ENCODE data around the gene IFIH1.

The IFIH1 gene

GRCh38 chr2:162261032-162261945 is 57.2 kb downstream of the IFIH1 start:
- Histone ChIP-seq H3K27me3 (replicated peaks in 2 of 5; ENCODE audit: control insufficient read depth in 4 of 5, insufficient read depth in 5 of 5, low read length in 4 of 5) (no peaks in the 10 kb centered on the region), H3K9me3 (ENCODE audit: control extremely low read depth in 1 of 5, control insufficient read depth in 4 of 5, insufficient read depth in 2 of 5, low read depth in 1 of 5, low read length in 4 of 5) (no peaks in the 10 kb centered on the region), H3K27ac (ENCODE audit: insufficient read depth in 1 of 2, low read depth in 1 of 2, low read length in 2 of 2, poor library complexity in 1 of 2, severe bottlenecking in 2 of 2) (no peak overlapping the region), H3K36me3 (ENCODE audit: control insufficient read depth in 4 of 4, insufficient read depth in 4 of 4, low read length in 3 of 4) (peaks cover 5 to 8% (median 7%) of the 10 kb centered on the region in 4 experiments), H3K4me1 (ENCODE audit: control extremely low read depth in 1 of 4, control insufficient read depth in 4 of 4, insufficient read depth in 4 of 4, low read length in 3 of 4) (peaks cover 5 to 14% (median 8%) of the 10 kb centered on the region in 4 experiments), H3K4me3 (ENCODE audit: control insufficient read depth in 1 of 7, extremely low read depth in 1 of 7, insufficient read depth in 4 of 7, low read depth in 2 of 7, low read length in 6 of 7) (no peak overlapping the region)
- 64% methylated on average over 3 of the region's 4 CpGs for WGBS (ENCODE audit: insufficient coverage)
- peak in 2 of 3 donors; percentile 28 to 41 for DNase-seq
- ChIA-PET POLR2A (no interaction called here), CTCF (interaction anchor here (0.9 kb wide), 1 partner anchor 15 kb away, joined by 3 read pairs; no protein-coding TSS in a partner anchor)

DNA sequence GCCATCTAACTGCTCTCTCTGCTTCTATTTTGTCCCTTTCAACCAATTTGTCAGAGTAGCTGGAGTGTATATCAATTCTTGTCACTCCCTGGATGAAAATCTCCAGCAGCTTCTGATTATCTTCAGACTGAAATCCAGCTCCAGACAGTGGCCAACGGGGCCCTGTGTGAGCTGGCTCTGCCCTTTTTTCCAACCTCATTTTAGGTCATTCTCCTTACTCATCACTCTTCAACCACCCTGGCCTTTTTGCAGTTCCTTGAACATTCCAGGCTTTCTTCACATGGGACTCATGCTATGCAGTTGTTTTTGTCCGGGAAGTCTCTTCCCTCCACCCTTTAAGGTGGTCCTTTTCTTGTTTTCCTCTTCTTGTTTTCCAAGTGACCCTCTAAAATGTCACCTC is 59.8 kb downstream of the IFIH1 start:
- no peak overlapping the region for H3K4me3 ChIP-seq (ENCODE audit: control insufficient read depth in 1 of 7, extremely low read depth in 1 of 7, insufficient read depth in 4 of 7, low read depth in 2 of 7, low read length in 6 of 7)
- WGBS (ENCODE audit: insufficient coverage), result 95% methylated on average over 2 of the region's 2 CpGs
- peaks cover 5 to 14% (median 8%) of the 10 kb centered on the region in 4 experiments for H3K4me1 ChIP-seq (ENCODE audit: control extremely low read depth in 1 of 4, control insufficient read depth in 4 of 4, insufficient read depth in 4 of 4, low read length in 3 of 4)
- no peaks in the 10 kb centered on the region for H3K36me3 ChIP-seq (ENCODE audit: control insufficient read depth in 4 of 4, insufficient read depth in 4 of 4, low read length in 3 of 4)
- no peak overlapping the region for H3K27ac ChIP-seq (ENCODE audit: insufficient read depth in 1 of 2, low read depth in 1 of 2, low read length in 2 of 2, poor library complexity in 1 of 2, severe bottlenecking in 2 of 2)
- DNase-seq, result no peak
- ChIA-PET POLR2A (no interaction called here), CTCF (no interaction called here)
- H3K27me3 ChIP-seq (replicated peaks in 2 of 5; ENCODE audit: control insufficient read depth in 4 of 5, insufficient read depth in 5 of 5, low read length in 4 of 5), result no peaks in the 10 kb centered on the region
- no peaks in the 10 kb centered on the region for H3K9me3 ChIP-seq (ENCODE audit: control extremely low read depth in 1 of 5, control insufficient read depth in 4 of 5, insufficient read depth in 2 of 5, low read depth in 1 of 5, low read length in 4 of 5)

DNA sequence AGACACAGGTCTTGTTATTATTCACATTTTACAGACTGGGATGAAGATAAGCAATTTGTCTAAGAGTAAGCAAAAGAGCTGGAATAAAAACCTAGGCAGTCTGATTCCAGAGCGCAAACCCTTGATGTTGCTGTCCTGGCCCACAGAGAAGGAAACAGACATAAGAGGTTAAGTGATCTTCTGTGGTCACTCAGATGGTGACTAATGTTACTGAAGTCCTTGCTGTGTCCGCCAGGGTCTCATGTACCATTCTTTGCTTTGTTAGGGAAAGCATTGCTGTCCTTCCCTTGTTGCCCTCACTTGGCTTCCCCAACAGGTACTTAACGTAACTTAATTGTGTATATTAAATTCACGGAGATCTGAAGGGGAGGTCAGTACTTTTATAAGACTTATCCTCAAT is 60.3 kb downstream of the IFIH1 start:
- ChIA-PET POLR2A (no interaction called here), CTCF (no interaction called here)
- 89% methylated on average over 3 of the region's 4 CpGs for WGBS (ENCODE audit: insufficient coverage)

DNA sequence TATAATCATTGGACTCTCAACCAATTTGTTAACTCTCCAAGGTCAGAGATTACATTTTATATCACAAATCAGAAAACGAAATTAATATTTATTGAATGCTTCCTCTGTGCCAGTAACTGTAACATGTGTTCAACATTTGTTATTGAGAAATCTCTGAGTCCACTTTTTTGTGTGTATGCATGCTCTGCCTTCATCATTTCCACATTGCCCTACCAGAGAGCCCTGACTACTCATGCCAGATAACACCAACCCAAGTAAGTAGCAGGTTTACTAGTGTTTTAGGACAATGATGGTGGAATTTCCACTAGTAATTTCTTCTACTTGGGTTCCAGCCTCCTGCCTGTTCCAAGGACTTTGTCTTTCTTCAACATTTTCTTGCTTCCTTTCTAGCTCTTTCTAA is 61.1 kb downstream of the IFIH1 start:
- Histone ChIP-seq H3K9me3 (ENCODE audit: control extremely low read depth in 1 of 5, control insufficient read depth in 4 of 5, insufficient read depth in 2 of 5, low read depth in 1 of 5, low read length in 4 of 5) (no peaks in the 10 kb centered on the region), H3K36me3 (ENCODE audit: control insufficient read depth in 4 of 4, insufficient read depth in 4 of 4, low read length in 3 of 4) (no peaks in the 10 kb centered on the region), H3K4me1 (ENCODE audit: control extremely low read depth in 1 of 4, control insufficient read depth in 4 of 4, insufficient read depth in 4 of 4, low read length in 3 of 4) (peaks cover 5 to 14% (median 8%) of the 10 kb centered on the region in 4 experiments), H3K27ac (ENCODE audit: insufficient read depth in 1 of 2, low read depth in 1 of 2, low read length in 2 of 2, poor library complexity in 1 of 2, severe bottlenecking in 2 of 2) (no peak overlapping the region), H3K27me3 (replicated peaks in 2 of 5; ENCODE audit: control insufficient read depth in 4 of 5, insufficient read depth in 5 of 5, low read length in 4 of 5) (no peaks in the 10 kb centered on the region), H3K4me3 (ENCODE audit: control insufficient read depth in 1 of 7, extremely low read depth in 1 of 7, insufficient read depth in 4 of 7, low read depth in 2 of 7, low read length in 6 of 7) (no peak overlapping the region)
- no peak for DNase-seq
- no CpG with 5 or more reads among the region's 1 CpG for WGBS (ENCODE audit: insufficient coverage)
- POLR2A ChIA-PET, result no interaction called here
- CTCF ChIA-PET, result no interaction called here

More for the DNA sequence above, 60.3 kb downstream of the IFIH1 start:
- no peak overlapping the region for H3K27ac ChIP-seq (ENCODE audit: insufficient read depth in 1 of 2, low read depth in 1 of 2, low read length in 2 of 2, poor library complexity in 1 of 2, severe bottlenecking in 2 of 2)
- no peaks in the 10 kb centered on the region for H3K27me3 ChIP-seq (replicated peaks in 2 of 5; ENCODE audit: control insufficient read depth in 4 of 5, insufficient read depth in 5 of 5, low read length in 4 of 5)
- no peak overlapping the region for H3K4me3 ChIP-seq (ENCODE audit: control insufficient read depth in 1 of 7, extremely low read depth in 1 of 7, insufficient read depth in 4 of 7, low read depth in 2 of 7, low read length in 6 of 7)
- H3K36me3 ChIP-seq (ENCODE audit: control insufficient read depth in 4 of 4, insufficient read depth in 4 of 4, low read length in 3 of 4), result no peaks in the 10 kb centered on the region
- H3K4me1 ChIP-seq (ENCODE audit: control extremely low read depth in 1 of 4, control insufficient read depth in 4 of 4, insufficient read depth in 4 of 4, low read length in 3 of 4), result peaks cover 5 to 14% (median 8%) of the 10 kb centered on the region in 4 experiments
- no peak for DNase-seq
- H3K9me3 ChIP-seq (ENCODE audit: control extremely low read depth in 1 of 5, control insufficient read depth in 4 of 5, insufficient read depth in 2 of 5, low read depth in 1 of 5, low read length in 4 of 5), result no peaks in the 10 kb centered on the region

DNA sequence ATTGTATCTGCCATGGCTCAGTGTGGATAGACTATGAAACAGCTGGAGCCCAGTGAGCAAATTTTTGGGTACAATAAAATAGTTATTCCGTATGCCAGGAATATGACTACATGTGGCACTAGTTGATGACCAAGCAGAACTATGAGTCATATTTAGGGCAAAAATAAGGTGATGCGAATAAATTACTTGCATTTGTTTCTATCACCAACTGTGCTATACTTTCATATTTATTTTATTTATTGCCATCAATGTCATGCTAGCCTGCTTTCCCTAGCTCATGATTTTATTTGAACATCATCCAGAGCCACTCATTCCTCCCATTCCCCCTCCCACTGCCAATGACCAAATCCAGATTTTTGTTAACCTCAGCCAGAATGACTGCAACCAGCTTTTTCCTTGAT is 61.9 kb downstream of the IFIH1 start:
- ChIA-PET CTCF (interaction anchor here (1.2 to 1.4 kb wide), 2 partner anchors 15 to 16 kb away, joined by 3 read pairs; no protein-coding TSS in a partner anchor), POLR2A (no interaction called here)
- H3K27me3 ChIP-seq (replicated peaks in 2 of 5; ENCODE audit: control insufficient read depth in 4 of 5, insufficient read depth in 5 of 5, low read length in 4 of 5), result no peaks in the 10 kb centered on the region
- H3K27ac ChIP-seq (ENCODE audit: insufficient read depth in 1 of 2, low read depth in 1 of 2, low read length in 2 of 2, poor library complexity in 1 of 2, severe bottlenecking in 2 of 2), result no peak overlapping the region
- H3K4me3 ChIP-seq (ENCODE audit: control insufficient read depth in 1 of 7, extremely low read depth in 1 of 7, insufficient read depth in 4 of 7, low read depth in 2 of 7, low read length in 6 of 7), result no peak overlapping the region
- peaks cover under 1 to 9% (median 3%) of the 10 kb centered on the region in 4 experiments for H3K4me1 ChIP-seq (ENCODE audit: control extremely low read depth in 1 of 4, control insufficient read depth in 4 of 4, insufficient read depth in 4 of 4, low read length in 3 of 4)
- 100% methylated on average over 1 of the region's 2 CpGs for WGBS (ENCODE audit: insufficient coverage)
- no peak for DNase-seq
- H3K9me3 ChIP-seq (ENCODE audit: control extremely low read depth in 1 of 5, control insufficient read depth in 4 of 5, insufficient read depth in 2 of 5, low read depth in 1 of 5, low read length in 4 of 5), result no peaks in the 10 kb centered on the region
- H3K36me3 ChIP-seq (ENCODE audit: control insufficient read depth in 4 of 4, insufficient read depth in 4 of 4, low read length in 3 of 4), result no peaks in the 10 kb centered on the region

DNA sequence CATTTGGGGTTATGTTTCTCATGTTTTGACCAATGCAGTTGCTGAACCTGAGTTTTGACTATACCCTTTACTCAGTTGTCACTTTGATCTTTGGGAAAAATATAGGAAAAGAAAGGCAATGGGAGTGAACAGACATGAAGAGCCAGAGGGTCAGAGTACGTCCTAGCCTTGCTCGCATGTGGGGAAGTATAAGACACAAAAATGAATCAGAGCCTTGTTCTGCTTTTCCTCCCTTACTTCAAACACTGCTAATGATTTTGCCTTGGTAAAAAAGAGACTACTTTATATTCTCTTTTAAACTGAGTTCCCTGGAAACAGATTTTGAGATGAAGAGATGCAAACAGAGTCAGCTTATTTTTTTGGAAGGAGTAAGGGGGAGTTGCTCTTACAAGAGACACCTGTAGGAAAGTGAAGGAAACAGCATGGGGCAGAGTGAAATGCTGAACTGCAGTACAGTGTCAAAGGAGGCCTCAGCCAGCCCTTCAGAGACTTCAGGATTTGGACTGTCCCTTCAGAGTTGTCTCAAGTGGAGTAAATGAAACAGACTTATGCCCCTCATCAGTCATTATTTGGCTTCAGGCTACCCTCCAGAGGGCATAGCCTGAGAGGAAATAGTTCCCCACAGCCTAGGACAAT is 64.1 kb downstream of the IFIH1 start:
- Histone ChIP-seq H3K4me3 (ENCODE audit: control insufficient read depth in 1 of 7, extremely low read depth in 1 of 7, insufficient read depth in 4 of 7, low read depth in 2 of 7, low read length in 6 of 7) (no peak overlapping the region), H3K27me3 (replicated peaks in 2 of 5; ENCODE audit: control insufficient read depth in 4 of 5, insufficient read depth in 5 of 5, low read length in 4 of 5) (no peaks in the 10 kb centered on the region), H3K36me3 (ENCODE audit: control insufficient read depth in 4 of 4, insufficient read depth in 4 of 4, low read length in 3 of 4) (no peaks in the 10 kb centered on the region), H3K27ac (ENCODE audit: insufficient read depth in 1 of 2, low read depth in 1 of 2, low read length in 2 of 2, poor library complexity in 1 of 2, severe bottlenecking in 2 of 2) (no peak overlapping the region), H3K9me3 (ENCODE audit: control extremely low read depth in 1 of 5, control insufficient read depth in 4 of 5, insufficient read depth in 2 of 5, low read depth in 1 of 5, low read length in 4 of 5) (peaks cover 0 to 6% (median 0%) of the 10 kb centered on the region in 5 experiments), H3K4me1 (ENCODE audit: control extremely low read depth in 1 of 4, control insufficient read depth in 4 of 4, insufficient read depth in 4 of 4, low read length in 3 of 4) (no peaks in the 10 kb centered on the region)
- no CpG with 5 or more reads among the region's 2 CpGs for WGBS (ENCODE audit: insufficient coverage)
- ChIA-PET CTCF (no interaction called here), POLR2A (no interaction called here)
- DNase-seq, result no peak

DNA sequence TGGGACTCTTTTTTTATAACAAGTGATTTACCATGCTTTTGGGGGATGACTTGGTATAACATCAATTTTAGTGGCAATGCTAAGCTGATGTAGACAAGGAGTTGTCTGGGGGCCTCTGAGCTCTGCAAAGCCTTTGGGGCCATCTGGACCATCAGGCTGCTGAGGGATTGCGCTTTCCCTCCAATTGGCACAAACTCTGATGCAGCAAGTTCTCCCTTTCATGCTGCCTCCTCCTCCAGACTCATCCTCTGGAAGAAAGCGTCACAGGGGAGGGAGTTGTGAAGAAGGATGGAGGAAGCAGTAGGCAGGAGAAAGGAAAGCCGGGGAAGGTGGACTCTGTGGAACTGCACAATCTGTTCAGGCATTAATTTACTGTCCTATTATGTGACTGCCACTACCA is 65.0 kb downstream of the IFIH1 start:
- ChIA-PET POLR2A (no interaction called here), CTCF (no interaction called here)
- H3K27ac ChIP-seq (ENCODE audit: insufficient read depth in 1 of 2, low read depth in 1 of 2, low read length in 2 of 2, poor library complexity in 1 of 2, severe bottlenecking in 2 of 2), result no peak overlapping the region
- WGBS (ENCODE audit: insufficient coverage), result no CpG with 5 or more reads among the region's 3 CpGs
- no peaks in the 10 kb centered on the region for H3K4me1 ChIP-seq (ENCODE audit: control extremely low read depth in 1 of 4, control insufficient read depth in 4 of 4, insufficient read depth in 4 of 4, low read length in 3 of 4)
- no peaks in the 10 kb centered on the region for H3K36me3 ChIP-seq (ENCODE audit: control insufficient read depth in 4 of 4, insufficient read depth in 4 of 4, low read length in 3 of 4)
- H3K27me3 ChIP-seq (replicated peaks in 2 of 5; ENCODE audit: control insufficient read depth in 4 of 5, insufficient read depth in 5 of 5, low read length in 4 of 5), result no peaks in the 10 kb centered on the region
- DNase-seq, result no peak
- peaks cover 0 to 6% (median 0%) of the 10 kb centered on the region in 5 experiments for H3K9me3 ChIP-seq (ENCODE audit: control extremely low read depth in 1 of 5, control insufficient read depth in 4 of 5, insufficient read depth in 2 of 5, low read depth in 1 of 5, low read length in 4 of 5)
- H3K4me3 ChIP-seq (ENCODE audit: control insufficient read depth in 1 of 7, extremely low read depth in 1 of 7, insufficient read depth in 4 of 7, low read depth in 2 of 7, low read length in 6 of 7), result no peak overlapping the region

Measured in common myeloid progenitor, CD34-positive (primary cell).